PFSK-1 (cell line): Measurements from ENCODE around the gene TUBA4A.

Experiments
- FOXP2 ChIP-seq: optimal IDR thresholded peaks from 2 replicates; pipeline ENCODE3; 2011; ENCODE audit warnings: borderline replicate concordance, control low read depth, inconsistent platforms; ENCODE audit not compliant: insufficient read depth; ENCODE audit errors: extremely low read length, extremely low read depth
- POLR2AphosphoS5 ChIP-seq: IDR thresholded peaks from 2 replicates; pipeline ENCODE4 v1.6.1; 2012; ENCODE audit warnings: low read depth, mild to moderate bottlenecking, control low read depth, low read length, moderate library complexity
- REST ChIP-seq, 2 experiments: IDR thresholded peaks; 2 replicates each; pipeline versions ENCODE4 v1.6.1 to v1.8.0; 2011 to 2012; ENCODE audit warnings: low read depth in 2 of 2, low read length in 2 of 2, control low read depth in 1 of 2, inconsistent platforms in 1 of 2, mild to moderate bottlenecking in 1 of 2, moderate library complexity in 1 of 2; ENCODE audit not compliant: insufficient read depth in 1 of 2
- SIN3A ChIP-seq: IDR thresholded peaks from 2 replicates; pipeline ENCODE4 v1.6.1; 2012; ENCODE audit warnings: mild to moderate bottlenecking, low read length, moderate library complexity, borderline replicate concordance; ENCODE audit not compliant: insufficient read depth
- TAF1 ChIP-seq: IDR thresholded peaks from 2 replicates; pipeline ENCODE4 v1.6.1; 2012; ENCODE audit warnings: low read length, control low read depth, borderline replicate concordance; ENCODE audit not compliant: insufficient read depth

TUBA4A gene

GRCh38 chr2:219274361-219274921 is 20.7 kb upstream of the TUBA4A start:
- TF ChIP-seq TAF1 (no peak), SIN3A (no peak), FOXP2 (no peak), POLR2AphosphoS5 (no peak), REST (IDR thresholded peaks at IDR 0.05; ENCODE audit: insufficient read depth in 1 of 2, low read depth in 2 of 2, low read length in 2 of 2) (no peak)

- TF ChIP-seq FOXP2 (no peak), SIN3A (no peak), REST (IDR thresholded peaks at IDR 0.05; ENCODE audit: insufficient read depth in 1 of 2, low read depth in 2 of 2, low read length in 2 of 2) (no peak), TAF1 (no peak), POLR2AphosphoS5 (no peak)
Measured at GRCh38 chr2:219273937-219274336, 20.2 kb upstream of the TUBA4A start.

GRCh38 chr2:219272995-219273394 is 19.3 kb upstream of the TUBA4A start:
- TF ChIP-seq SIN3A (no peak), FOXP2 (no peak), TAF1 (no peak), REST (IDR thresholded peaks at IDR 0.05; ENCODE audit: insufficient read depth in 1 of 2, low read depth in 2 of 2, low read length in 2 of 2) (no peak), POLR2AphosphoS5 (no peak)

- TF ChIP-seq FOXP2: no peak
- TF ChIP-seq REST (IDR thresholded peaks at IDR 0.05; ENCODE audit: insufficient read depth in 1 of 2, low read depth in 2 of 2, low read length in 2 of 2): no peak
- no peak for TF ChIP-seq POLR2AphosphoS5
- TF ChIP-seq TAF1: no peak
- TF ChIP-seq SIN3A: no peak
Measured at GRCh38 chr2:219272356-219272755, 18.6 kb upstream of the TUBA4A start.
